Transverse colon (tissue), 4 donors: Measurements from ENCODE around the gene SCN5A. TPM values are rescaled to one million over a fixed set of nuclear protein-coding genes. Genes with fewer than 3 reads are reported as not detected.

Experiments used
- DNase-seq: peaks from one replicate; pipeline ENCODE4 v3.0.0-alpha.2; 2019
- H3K27ac ChIP-seq, 4 donors: fragments of 200-600 bp; sonication (generic); 2 replicates each; pipeline ENCODE4 v1.5.1; 2016 to 2018; ENCODE audit warnings: inconsistent platforms in 4 of 4
- H3K27me3 ChIP-seq: fragments of 200-600 bp; sonication (generic); 2 replicates; pipeline ENCODE4 v1.5.1; 2017; ENCODE audit warnings: inconsistent platforms
- H3K36me3 ChIP-seq, 4 donors: fragments of 200-600 bp; sonication (generic); 2 replicates each; pipeline ENCODE4 v1.5.1; 2017 to 2019; ENCODE audit warnings: inconsistent platforms in 4 of 4
- H3K4me1 ChIP-seq, 4 donors: fragments of 200-600 bp; sonication (generic); 2 replicates each; pipeline ENCODE4 v1.5.1; 2017 to 2020; ENCODE audit warnings: inconsistent platforms in 4 of 4
- H3K4me3 ChIP-seq, 4 donors: fragments of 200-600 bp; sonication (generic); 1 replicate in 1 of 4; 2 replicates in 3 of 4; pipeline versions ENCODE4 v1.5.1 to v1.6.1; 2017 to 2019; ENCODE audit warnings: inconsistent platforms in 4 of 4
- H3K9me3 ChIP-seq, 2 donors: fragments of 200-600 bp; sonication (generic); 2 replicates each; pipeline ENCODE4 v1.5.1; 2017 to 2019; ENCODE audit warnings: inconsistent platforms in 2 of 2
- CTCF ChIP-seq, 5 experiments: fragments of 200-600 bp in 3 of 5; fragments of 450-650 bp in 2 of 5; sonication (generic) in 3 of 5; IDR thresholded peaks; 1 replicate in 2 of 5; 2 replicates in 3 of 5; pipeline ENCODE4 v1.5.1; 2016 to 2017; ENCODE audit warnings: antibody characterized with exemption in 5 of 5, inconsistent platforms in 3 of 5, mild to moderate bottlenecking in 2 of 5, moderate library complexity in 1 of 5
- EP300 ChIP-seq: sonication (generic); formaldehyde crosslinking; IDR thresholded peaks from one replicate; pipeline ENCODE4 v1.6.1; 2017; ENCODE audit warnings: antibody characterized with exemption, low read depth
- POLR2A ChIP-seq: fragments of 450-650 bp; IDR thresholded peaks from one replicate; pipeline ENCODE4 v1.6.1; 2016; ENCODE audit warnings: antibody characterized with exemption, mild to moderate bottlenecking, moderate library complexity
- POLR2AphosphoS5 ChIP-seq, 3 donors: sonication (generic); formaldehyde crosslinking; IDR thresholded peaks; one replicate each; pipeline ENCODE4 v1.6.1; 2016; ENCODE audit warnings: antibody characterized with exemption in 3 of 3
- WGBS, 2 donors: methylation state at CpG; one replicate each; pipeline ENCODE4 v1.1.5; 2018; ENCODE audit warnings: low coverage in 1 of 2; 5-methylcytosine and 5-hydroxymethylcytosine counted together
- in situ Hi-C, 4 donors: fragments of 200-750 bp; cut with MboI; loops; one replicate each; pipeline versions ENCODE4 v1.15.0 to v1.15.1; 2017; ENCODE audit warnings: low sequenced_read_pairs in 3 of 4, low pct_ligation_motif_present in 1 of 4, low pct_unique_long_range_greater_than_20kb in 1 of 4
- intact Hi-C: fragments of 100-400 bp; cut with DNase I; formaldehyde crosslinking; loops from one replicate; pipeline ENCODE4 v1.15.1; 2023; ENCODE audit warnings: low total_unique reads
- total RNA-seq, 4 donors: library from RNA; depleted of rRNA; stranded (reverse); fragments of >200 nt; gene quantifications; one replicate each; pipeline ENCODE4 v1.1.0, GENCODE V29; 2016

SCN5A gene
- total RNA-seq, 4 donors from 2014 or later: 0.16 to 0.27 TPM; not detected in 2

GRCh38 chr3:38561746-38562466 is 87.6 kb downstream of the SCN5A start:
- 33 to 79% methylated on average over 1 to 10 of the region's 10 CpGs for WGBS, 2 donors

GRCh38 chr3:38560996-38561717 is 88.3 kb downstream of the SCN5A start:
- Histone ChIP-seq H3K36me3 (no peaks in the 10 kb centered on the region), H3K4me1 (no peaks in the 10 kb centered on the region), H3K9me3 (no peaks in the 10 kb centered on the region), H3K27ac (no peak overlapping the region), H3K27me3 (no peaks in the 10 kb centered on the region), H3K4me3 (no peak overlapping the region)
- in situ Hi-C loops: no loop called here
- 86 to 87% methylated on average over 3 to 7 of the region's 7 CpGs for WGBS, 2 donors
- TF ChIP-seq POLR2A (no peak), EP300 (no peak), CTCF (IDR thresholded peaks at IDR 0.05) (no peak), POLR2AphosphoS5 (IDR thresholded peaks at IDR 0.05) (no peak)
- intact Hi-C loops: no loop called here
- no peak for DNase-seq

More at GRCh38 chr3:38561746-38562466, 87.6 kb downstream of the SCN5A start:
- Histone ChIP-seq H3K4me1 (no peaks in the 10 kb centered on the region), H3K27me3 (no peaks in the 10 kb centered on the region), H3K36me3 (no peaks in the 10 kb centered on the region), H3K4me3 (no peak overlapping the region), H3K27ac (no peak overlapping the region), H3K9me3 (no peaks in the 10 kb centered on the region)
- in situ Hi-C loops (no loop called here), intact Hi-C loops (no loop called here)
- TF ChIP-seq POLR2AphosphoS5 (IDR thresholded peaks at IDR 0.05): no peak
- no peak for TF ChIP-seq POLR2A
- no peak for TF ChIP-seq EP300
- TF ChIP-seq CTCF (IDR thresholded peaks at IDR 0.05): no peak
- no peak for DNase-seq

GRCh38 chr3:38560284-38560683 is 89.2 kb downstream of the SCN5A start:
- in situ Hi-C loops: no loop called here
- intact Hi-C loops: no loop called here
- Histone ChIP-seq H3K36me3 (no peaks in the 10 kb centered on the region), H3K4me1 (no peaks in the 10 kb centered on the region), H3K27me3 (no peaks in the 10 kb centered on the region), H3K9me3 (no peaks in the 10 kb centered on the region), H3K4me3 (no peak overlapping the region), H3K27ac (no peak overlapping the region)
- TF ChIP-seq POLR2AphosphoS5 (IDR thresholded peaks at IDR 0.05) (no peak), POLR2A (no peak), CTCF (IDR thresholded peaks at IDR 0.05) (no peak), EP300 (no peak)
- 87% methylated on average over 6 of the region's 6 CpGs; no CpG with 5 or more reads in 1 of the 2 donors for WGBS, 2 donors
- DNase-seq: peak; percentile 4

GRCh38 chr3:38558864-38559263 is 90.6 kb downstream of the SCN5A start:
- Histone ChIP-seq H3K27me3 (no peaks in the 10 kb centered on the region), H3K36me3 (no peaks in the 10 kb centered on the region), H3K4me1 (no peaks in the 10 kb centered on the region), H3K9me3 (no peaks in the 10 kb centered on the region), H3K4me3 (no peak overlapping the region), H3K27ac (no peak overlapping the region)
- 46% methylated on average over 1 of the region's 1 CpG; no CpG with 5 or more reads in 1 of the 2 donors for WGBS, 2 donors
- in situ Hi-C loops (no loop called here), intact Hi-C loops (no loop called here)
- TF ChIP-seq POLR2AphosphoS5 (IDR thresholded peaks at IDR 0.05) (no peak), CTCF (IDR thresholded peaks at IDR 0.05) (no peak), EP300 (no peak), POLR2A (no peak)
- DNase-seq: no peak
